ENCODE data around the gene NEURL3. TPM values are rescaled to one million over a fixed set of nuclear protein-coding genes. Genes with fewer than 3 reads are reported as not detected.

NEURL3 gene
- total and polyA plus RNA-seq, 2 of the 8 experiments (the other 6 are each of a cell fraction or from before 2014, with no cell fraction given) = not detected

- no peak for TF ChIP-seq CHD2 (IDR thresholded peaks at IDR 0.05; ENCODE audit: low read length)
- TF ChIP-seq CTBP2 (IDR thresholded peaks at IDR 0.05; ENCODE audit: borderline replicate concordance, insufficient read depth, insufficient read length, low read length) = no peak
- no peak for TF ChIP-seq BCL11A (IDR thresholded peaks at IDR 0.05; ENCODE audit: low read depth in 2 of 2, low read length in 2 of 2)
- no peak for TF ChIP-seq SUZ12 (IDR thresholded peaks at IDR 0.05; ENCODE audit: low read length)
- no peak for TF ChIP-seq TCF12 (IDR thresholded peaks at IDR 0.05; ENCODE audit: low read depth, low read length)
- no peak for TF ChIP-seq ZNF274 (IDR thresholded peaks at IDR 0.05; ENCODE audit: borderline replicate concordance, extremely low read depth, low read length)
These were observed 3.7 kb downstream of the NEURL3 start (continued) for GRCh38 chr2:96501471-96501874.

Data from H1 (cell line).